Measurements from ENCODE around the gene SLC22A23.

DNA sequence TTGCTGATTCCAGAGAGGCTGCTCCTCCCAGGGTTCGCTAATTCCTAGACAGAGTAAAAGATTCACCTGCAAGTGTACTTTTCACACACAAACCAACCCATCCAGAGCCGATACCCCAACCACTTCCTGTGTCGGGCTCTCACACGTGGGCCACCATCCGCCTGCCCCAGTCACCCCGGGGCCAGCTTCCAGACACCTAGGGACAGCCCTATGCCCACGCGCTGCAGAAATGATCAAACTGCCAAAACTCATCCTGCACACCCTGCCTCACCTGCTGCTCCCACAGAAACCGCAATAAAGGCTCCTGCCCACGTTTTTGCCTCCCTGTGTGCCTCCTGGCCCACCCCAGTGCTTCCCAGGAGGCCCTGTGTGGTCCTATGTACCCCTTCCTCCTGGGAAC lies 138.6 kb downstream of the SLC22A23 start:
- TF ChIP-seq EP300 (IDR thresholded peaks at IDR 0.05) (no peak), POLR2A (IDR thresholded peaks at IDR 0.05) (no peak)
- TF ChIP-seq, protein P1, sequence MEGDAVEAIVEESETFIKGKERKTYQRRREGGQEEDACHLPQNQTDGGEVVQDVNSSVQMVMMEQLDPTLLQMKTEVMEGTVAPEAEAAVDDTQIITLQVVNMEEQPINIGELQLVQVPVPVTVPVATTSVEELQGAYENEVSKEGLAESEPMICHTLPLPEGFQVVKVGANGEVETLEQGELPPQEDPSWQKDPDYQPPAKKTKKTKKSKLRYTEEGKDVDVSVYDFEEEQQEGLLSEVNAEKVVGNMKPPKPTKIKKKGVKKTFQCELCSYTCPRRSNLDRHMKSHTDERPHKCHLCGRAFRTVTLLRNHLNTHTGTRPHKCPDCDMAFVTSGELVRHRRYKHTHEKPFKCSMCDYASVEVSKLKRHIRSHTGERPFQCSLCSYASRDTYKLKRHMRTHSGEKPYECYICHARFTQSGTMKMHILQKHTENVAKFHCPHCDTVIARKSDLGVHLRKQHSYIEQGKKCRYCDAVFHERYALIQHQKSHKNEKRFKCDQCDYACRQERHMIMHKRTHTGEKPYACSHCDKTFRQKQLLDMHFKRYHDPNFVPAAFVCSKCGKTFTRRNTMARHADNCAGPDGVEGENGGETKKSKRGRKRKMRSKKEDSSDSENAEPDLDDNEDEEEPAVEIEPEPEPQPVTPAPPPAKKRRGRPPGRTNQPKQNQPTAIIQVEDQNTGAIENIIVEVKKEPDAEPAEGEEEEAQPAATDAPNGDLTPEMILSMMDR (IDR thresholded peaks at IDR 0.05): no peak

Measured in sigmoid colon (tissue), 4 donors.